VCaP (cell line): ENCODE data around the gene SCAND1.

ENCODE experiments used
- H3K27ac ChIP-seq: fragments of 450-650 bp; 2 replicates; pipeline ENCODE4 v1.5.1; 2017
- CTCF ChIP-seq: fragments of 450-650 bp; conservative IDR thresholded peaks from 2 replicates; pipeline ENCODE4 v1.5.1; 2017; ENCODE audit warnings: mild to moderate bottlenecking, moderate library complexity

The SCAND1 gene

GRCh38 chr20:35941620-35942019 is 12.7 kb downstream of the SCAND1 start:
- no peak for TF ChIP-seq CTCF
- no peak overlapping the region for H3K27ac ChIP-seq

GRCh38 chr20:35939264-35939663 is 15.0 kb downstream of the SCAND1 start:
- TF ChIP-seq CTCF: no peak
- H3K27ac ChIP-seq: no peak overlapping the region

GRCh38 chr20:35934050-35934449 is 20.3 kb downstream of the SCAND1 start:
- H3K27ac ChIP-seq: no peak overlapping the region
- TF ChIP-seq CTCF: no peak

DNA sequence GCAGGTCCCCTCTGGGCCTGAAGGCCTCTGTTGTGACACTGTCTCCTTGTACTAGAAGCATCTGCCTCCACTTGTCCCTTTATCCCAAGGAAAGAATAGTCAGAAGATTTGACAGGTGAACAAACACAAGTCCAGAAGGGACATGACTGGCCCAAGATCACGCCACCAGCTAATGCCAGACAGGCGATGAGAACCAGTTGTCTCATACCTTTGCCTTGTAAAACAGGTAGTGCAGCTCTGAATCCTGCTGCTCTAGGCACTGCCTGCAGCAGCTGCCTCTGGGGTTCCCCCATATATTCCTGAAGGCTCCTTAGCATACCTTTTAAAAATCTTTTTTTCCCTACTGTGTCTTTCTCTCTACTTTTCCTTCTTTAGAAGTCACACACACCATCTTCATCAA is 25.0 kb downstream of the SCAND1 start:
- H3K27ac ChIP-seq: no peak overlapping the region
- TF ChIP-seq CTCF: no peak

- no peak overlapping the region for H3K27ac ChIP-seq
- TF ChIP-seq CTCF: no peak
Measured at GRCh38 chr20:35920523-35920922, 33.8 kb downstream of the SCAND1 start.

- H3K27ac ChIP-seq: no peak overlapping the region
- TF ChIP-seq CTCF: no peak
Measured at GRCh38 chr20:35918021-35918420, 36.3 kb downstream of the SCAND1 start.

DNA sequence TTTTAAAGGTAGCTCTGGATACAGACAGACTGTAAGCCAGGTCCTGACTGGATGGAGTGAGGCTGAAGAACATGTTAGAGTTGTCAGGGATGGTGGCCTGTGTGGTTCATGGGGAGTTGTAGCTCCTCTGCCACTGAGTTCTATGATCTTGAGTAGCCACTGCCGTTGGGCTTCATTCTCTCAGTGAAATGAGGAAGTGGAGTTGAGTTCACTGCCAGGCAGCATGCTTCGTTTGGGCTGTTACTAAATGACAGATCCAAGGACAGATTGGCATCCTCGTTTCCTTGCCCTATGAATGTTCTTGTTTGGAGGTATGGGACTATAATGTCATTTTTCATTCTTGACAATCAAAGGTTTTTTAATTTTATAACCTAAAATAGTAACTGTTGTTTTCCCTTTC is 37.2 kb downstream of the SCAND1 start:
- no peak for TF ChIP-seq CTCF
- H3K27ac ChIP-seq: no peak overlapping the region

DNA sequence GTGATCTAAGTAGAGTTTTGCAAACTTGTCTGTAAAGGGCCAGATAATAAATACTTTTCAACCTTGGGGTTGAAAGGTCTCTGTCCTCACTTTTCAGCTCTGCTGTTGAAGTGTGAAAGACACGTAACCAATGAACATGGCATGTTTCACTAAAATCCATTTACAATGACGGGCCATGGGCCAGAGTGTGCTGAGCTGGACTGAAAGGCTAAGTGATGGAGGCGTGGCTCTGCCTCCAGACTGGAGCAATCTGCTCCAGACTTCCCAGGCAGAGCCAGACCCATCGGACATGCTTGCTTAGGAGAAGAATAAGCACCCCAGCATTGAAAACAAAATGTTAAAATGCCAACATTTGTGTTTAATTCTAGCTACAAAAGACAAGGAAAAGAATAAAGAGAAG is 41.4 kb downstream of the SCAND1 start:
- no peak overlapping the region for H3K27ac ChIP-seq

More for the DNA sequence above, 41.4 kb downstream of the SCAND1 start:
- TF ChIP-seq CTCF: no peak
